SIG-M5 treated with dmso at 0.1 percent for 504 hours (cell line): ENCODE data around the gene IMPG2.

Source experiments
- DNase-seq: peaks from one replicate; lab custom pipeline; 2025; ENCODE audit not compliant: unreplicated experiment; lab: John Stamatoyannopoulos, UW

Gene IMPG2

GRCh38 chr3:101189796-101190195, 130.6 kb downstream of the IMPG2 start:
- no peak for DNase-seq

GRCh38 chr3:101189176-101189575, 131.2 kb downstream of the IMPG2 start:
- DNase-seq, result no peak

GRCh38 chr3:101185341-101185740, 135.0 kb downstream of the IMPG2 start:
- DNase-seq, result no peak

- no peak for DNase-seq
Measured at GRCh38 chr3:101184111-101184510, 136.3 kb downstream of the IMPG2 start.

- no peak for DNase-seq
Measured at GRCh38 chr3:101183151-101183550, 137.2 kb downstream of the IMPG2 start.

GRCh38 chr3:101182734-101183133, 137.6 kb downstream of the IMPG2 start:
- DNase-seq, result no peak

DNA sequence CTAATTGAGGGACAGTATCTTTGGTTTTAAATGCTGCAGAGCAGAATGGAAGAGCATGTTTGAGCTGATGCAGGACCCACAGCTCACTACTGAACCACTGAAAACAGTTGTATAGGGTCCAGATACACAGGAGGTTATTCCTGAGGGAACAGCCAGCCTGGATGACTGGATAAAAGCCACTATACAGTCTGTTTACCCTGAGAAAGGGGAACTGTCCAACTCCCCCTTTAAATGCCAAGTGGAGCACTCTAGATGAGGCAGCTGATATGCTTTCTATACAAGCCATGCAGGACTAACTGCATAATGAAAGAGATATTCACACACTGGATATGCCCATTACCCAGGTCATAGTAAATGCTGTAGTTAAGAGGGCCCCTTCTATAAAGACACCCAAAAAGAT, 138.6 kb downstream of the IMPG2 start:
- DNase-seq, result no peak

- DNase-seq, result no peak
Measured at GRCh38 chr3:101179637-101180036, 140.7 kb downstream of the IMPG2 start.

GRCh38 chr3:101177577-101177976, 142.8 kb downstream of the IMPG2 start:
- no peak for DNase-seq
